Neural cell (in vitro differentiated cells): ENCODE data around the gene NR2C2. TPM values are rescaled to one million over a fixed set of nuclear protein-coding genes. Genes with fewer than 3 reads are reported as not detected.

Experiments used
- H2AFZ ChIP-seq: fragments of 200-600, 300-800 bp; sonication (generic), shearing (Covaris generic); 2 replicates; pipeline ENCODE4 v1.6.0; 2014; ENCODE audit warnings: low read depth, mild to moderate bottlenecking, antibody characterized with exemption, low read length, moderate library complexity
- H3F3A ChIP-seq: fragments of 200-600 bp; shearing (Covaris generic); 2 replicates; pipeline ENCODE4 v1.6.1; 2016; ENCODE audit warnings: mild to moderate bottlenecking, moderate library complexity, mixed read lengths, antibody characterized with exemption, low read length; ENCODE audit not compliant: insufficient read depth, poor library complexity, severe bottlenecking
- H3K27ac ChIP-seq: fragments of 200-600, 300-800 bp; sonication (generic), shearing (Covaris generic); 2 replicates; pipeline ENCODE4 v1.5.1; 2014; ENCODE audit warnings: mild to moderate bottlenecking, low read length, moderate library complexity
- H3K27me3 ChIP-seq: fragments of 300-800, 200-600 bp; sonication (generic), shearing (Covaris generic); 2 replicates; pipeline ENCODE4 v1.6.0; 2014; ENCODE audit warnings: mild to moderate bottlenecking, low read depth, low read length, moderate library complexity; ENCODE audit not compliant: insufficient read depth
- H3K36me3 ChIP-seq: fragments of 300-800, 200-600 bp; sonication (generic), shearing (Covaris generic); 2 replicates; pipeline ENCODE4 v1.5.1; 2014; ENCODE audit warnings: mild to moderate bottlenecking, antibody characterized with exemption, low read length, moderate library complexity; ENCODE audit not compliant: insufficient read depth
- H3K4me2 ChIP-seq: fragments of 300-800, 200-600 bp; sonication (generic), shearing (Covaris generic); 2 replicates; pipeline ENCODE4 v1.6.0; 2014; ENCODE audit warnings: mild to moderate bottlenecking, low read length
- H3K4me3 ChIP-seq: fragments of 300-800, 200-600 bp; sonication (generic), shearing (Covaris generic); 2 replicates; pipeline ENCODE4 v1.5.1; 2014; ENCODE audit warnings: mild to moderate bottlenecking, low read length, moderate library complexity
- H3K79me2 ChIP-seq: fragments of 200-600 bp; shearing (Covaris generic); replicated peaks from 2 replicates; pipeline ENCODE4 v1.6.0; 2014; ENCODE audit warnings: mild to moderate bottlenecking, low read length, moderate library complexity; ENCODE audit not compliant: insufficient read depth
- H3K9ac ChIP-seq: fragments of 300-800, 200-600 bp; sonication (generic), shearing (Covaris generic); 2 replicates; pipeline ENCODE4 v1.6.1; 2016; ENCODE audit warnings: mild to moderate bottlenecking, low read length, mixed read lengths
- H3K9me2 ChIP-seq: fragments of 200-600 bp; shearing (Covaris generic); 2 replicates; pipeline ENCODE4 v1.6.1; 2016; ENCODE audit warnings: mild to moderate bottlenecking, low read length, mixed read lengths; ENCODE audit not compliant: insufficient read depth
- H3K9me3 ChIP-seq: fragments of 200-600, 300-800 bp; sonication (generic), shearing (Covaris generic); 2 replicates; pipeline ENCODE4 v1.6.1; 2016; ENCODE audit warnings: mild to moderate bottlenecking, mixed run types, low read length, moderate library complexity, mixed read lengths
- H4K20me1 ChIP-seq: fragments of 200-600 bp; shearing (Covaris generic); 2 replicates; pipeline ENCODE4 v1.6.1; 2016; ENCODE audit warnings: mild to moderate bottlenecking, mixed run types; ENCODE audit not compliant: insufficient read depth
- EP300 ChIP-seq: fragments of 450-650 bp; conservative IDR thresholded peaks from 2 replicates; pipeline ENCODE4 v1.6.1; 2014; ENCODE audit warnings: antibody characterized with exemption, mild to moderate bottlenecking, moderate library complexity; ENCODE audit not compliant: poor library complexity, severe bottlenecking
- EZH2 ChIP-seq: fragments of 200-600, 300-800 bp; shearing (Covaris generic), sonication (generic); IDR thresholded peaks from 2 replicates; pipeline ENCODE4 v1.6.1; 2014; ENCODE audit warnings: antibody characterized with exemption, low read length, borderline replicate concordance, mild to moderate bottlenecking; ENCODE audit not compliant: insufficient read depth, poor library complexity, severe bottlenecking
- MXI1 ChIP-seq: fragments of 450-650 bp; conservative IDR thresholded peaks from 2 replicates; pipeline ENCODE4 v1.6.1; 2014; ENCODE audit warnings: antibody characterized with exemption, mild to moderate bottlenecking; ENCODE audit not compliant: poor library complexity, severe bottlenecking
- POLR2AphosphoS5 ChIP-seq: IDR thresholded peaks from 2 replicates; pipeline ENCODE4 v1.6.1; 2012
- RAD21 ChIP-seq: fragments of 450-650 bp; conservative IDR thresholded peaks from 2 replicates; pipeline ENCODE4 v1.6.1; 2014; ENCODE audit warnings: antibody characterized with exemption, mild to moderate bottlenecking, moderate library complexity
- SMC3 ChIP-seq: fragments of 450-650 bp; conservative IDR thresholded peaks from 2 replicates; pipeline ENCODE4 v1.6.1; 2014; ENCODE audit warnings: antibody characterized with exemption, mild to moderate bottlenecking, moderate library complexity; ENCODE audit not compliant: poor library complexity
- TAF1 ChIP-seq: IDR thresholded peaks from 2 replicates; pipeline ENCODE4 v1.6.1; 2012; ENCODE audit warnings: low read depth
- polyA plus RNA-seq: library from polyadenylated mRNA; depleted of rRNA; stranded (reverse); fragments of >200 nt; gene quantifications from 2 replicates; pipeline ENCODE4 v1.2.3, GENCODE V29; 2014
- TF ChIP-seq, protein P1 (sequence below): IDR thresholded peaks from 2 replicates; pipeline ENCODE4 v1.6.1; 2012; ENCODE audit warnings: borderline replicate concordance
- TF ChIP-seq, protein P2 (sequence below): fragments of 450-650 bp; IDR thresholded peaks from 2 replicates; pipeline ENCODE4 v1.5.1; 2014; ENCODE audit warnings: antibody characterized with exemption, mild to moderate bottlenecking, moderate library complexity; ENCODE audit not compliant: poor library complexity, severe bottlenecking

Gene NR2C2
- polyA plus RNA-seq, 1 donor from 2014 or later, result 37.5 TPM

DNA sequence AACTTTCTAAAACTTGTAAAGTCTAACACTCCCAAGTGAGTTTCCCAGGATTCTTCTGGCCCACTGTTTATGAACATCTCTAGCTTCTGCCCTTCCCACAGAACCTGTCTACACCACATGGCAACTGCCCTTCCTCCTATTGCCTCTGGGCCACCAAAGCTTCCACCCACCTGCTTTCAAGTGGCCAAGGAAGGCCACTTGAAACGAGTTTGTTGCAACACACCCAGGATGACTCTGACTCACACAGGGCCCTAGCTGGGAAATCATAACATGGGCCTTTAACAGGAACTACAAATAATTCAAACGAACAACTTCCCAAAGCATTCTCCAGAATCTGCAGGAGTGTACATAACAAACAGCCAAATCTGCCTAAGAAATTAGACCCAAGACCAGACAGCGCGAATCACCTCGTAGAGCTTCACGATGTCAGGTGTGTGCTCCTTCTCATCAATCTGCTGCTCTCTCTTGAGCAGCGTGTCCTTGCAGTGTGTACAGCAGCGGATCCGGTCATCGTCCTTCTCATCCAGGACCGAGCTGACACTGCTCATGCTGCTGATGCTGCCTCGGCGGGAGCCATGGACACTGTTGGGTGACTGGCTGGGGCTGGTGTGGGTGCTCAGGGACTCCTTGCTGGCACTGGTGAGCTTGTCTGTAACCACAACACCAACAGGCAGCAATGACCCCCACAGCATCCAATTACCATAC is 134.7 kb downstream of the NR2C2 start:
- Histone ChIP-seq H3K9me3 (no peaks in the 10 kb centered on the region), H3K27me3 (no peaks in the 10 kb centered on the region), H3K9me2 (no peaks in the 10 kb centered on the region), H3K36me3 (peaks cover 13% of the 10 kb centered on the region), H3K79me2 (no peaks in the 10 kb centered on the region), H3K4me2 (no peak overlapping the region), H4K20me1 (no peaks in the 10 kb centered on the region), H2AFZ (no peak overlapping the region), H3F3A (no peaks in the 10 kb centered on the region), H3K27ac (no peak overlapping the region), H3K9ac (no peak overlapping the region), H3K4me3 (no peak overlapping the region)
- TF ChIP-seq EZH2 (no peak), MXI1 (no peak), TAF1 (no peak), EP300 (no peak), POLR2AphosphoS5 (no peak), RAD21 (no peak), SMC3 (no peak)
- TF ChIP-seq, protein P1, sequence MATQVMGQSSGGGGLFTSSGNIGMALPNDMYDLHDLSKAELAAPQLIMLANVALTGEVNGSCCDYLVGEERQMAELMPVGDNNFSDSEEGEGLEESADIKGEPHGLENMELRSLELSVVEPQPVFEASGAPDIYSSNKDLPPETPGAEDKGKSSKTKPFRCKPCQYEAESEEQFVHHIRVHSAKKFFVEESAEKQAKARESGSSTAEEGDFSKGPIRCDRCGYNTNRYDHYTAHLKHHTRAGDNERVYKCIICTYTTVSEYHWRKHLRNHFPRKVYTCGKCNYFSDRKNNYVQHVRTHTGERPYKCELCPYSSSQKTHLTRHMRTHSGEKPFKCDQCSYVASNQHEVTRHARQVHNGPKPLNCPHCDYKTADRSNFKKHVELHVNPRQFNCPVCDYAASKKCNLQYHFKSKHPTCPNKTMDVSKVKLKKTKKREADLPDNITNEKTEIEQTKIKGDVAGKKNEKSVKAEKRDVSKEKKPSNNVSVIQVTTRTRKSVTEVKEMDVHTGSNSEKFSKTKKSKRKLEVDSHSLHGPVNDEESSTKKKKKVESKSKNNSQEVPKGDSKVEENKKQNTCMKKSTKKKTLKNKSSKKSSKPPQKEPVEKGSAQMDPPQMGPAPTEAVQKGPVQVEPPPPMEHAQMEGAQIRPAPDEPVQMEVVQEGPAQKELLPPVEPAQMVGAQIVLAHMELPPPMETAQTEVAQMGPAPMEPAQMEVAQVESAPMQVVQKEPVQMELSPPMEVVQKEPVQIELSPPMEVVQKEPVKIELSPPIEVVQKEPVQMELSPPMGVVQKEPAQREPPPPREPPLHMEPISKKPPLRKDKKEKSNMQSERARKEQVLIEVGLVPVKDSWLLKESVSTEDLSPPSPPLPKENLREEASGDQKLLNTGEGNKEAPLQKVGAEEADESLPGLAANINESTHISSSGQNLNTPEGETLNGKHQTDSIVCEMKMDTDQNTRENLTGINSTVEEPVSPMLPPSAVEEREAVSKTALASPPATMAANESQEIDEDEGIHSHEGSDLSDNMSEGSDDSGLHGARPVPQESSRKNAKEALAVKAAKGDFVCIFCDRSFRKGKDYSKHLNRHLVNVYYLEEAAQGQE, result no peak
- TF ChIP-seq, protein P2, sequence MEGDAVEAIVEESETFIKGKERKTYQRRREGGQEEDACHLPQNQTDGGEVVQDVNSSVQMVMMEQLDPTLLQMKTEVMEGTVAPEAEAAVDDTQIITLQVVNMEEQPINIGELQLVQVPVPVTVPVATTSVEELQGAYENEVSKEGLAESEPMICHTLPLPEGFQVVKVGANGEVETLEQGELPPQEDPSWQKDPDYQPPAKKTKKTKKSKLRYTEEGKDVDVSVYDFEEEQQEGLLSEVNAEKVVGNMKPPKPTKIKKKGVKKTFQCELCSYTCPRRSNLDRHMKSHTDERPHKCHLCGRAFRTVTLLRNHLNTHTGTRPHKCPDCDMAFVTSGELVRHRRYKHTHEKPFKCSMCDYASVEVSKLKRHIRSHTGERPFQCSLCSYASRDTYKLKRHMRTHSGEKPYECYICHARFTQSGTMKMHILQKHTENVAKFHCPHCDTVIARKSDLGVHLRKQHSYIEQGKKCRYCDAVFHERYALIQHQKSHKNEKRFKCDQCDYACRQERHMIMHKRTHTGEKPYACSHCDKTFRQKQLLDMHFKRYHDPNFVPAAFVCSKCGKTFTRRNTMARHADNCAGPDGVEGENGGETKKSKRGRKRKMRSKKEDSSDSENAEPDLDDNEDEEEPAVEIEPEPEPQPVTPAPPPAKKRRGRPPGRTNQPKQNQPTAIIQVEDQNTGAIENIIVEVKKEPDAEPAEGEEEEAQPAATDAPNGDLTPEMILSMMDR, result no peak

DNA sequence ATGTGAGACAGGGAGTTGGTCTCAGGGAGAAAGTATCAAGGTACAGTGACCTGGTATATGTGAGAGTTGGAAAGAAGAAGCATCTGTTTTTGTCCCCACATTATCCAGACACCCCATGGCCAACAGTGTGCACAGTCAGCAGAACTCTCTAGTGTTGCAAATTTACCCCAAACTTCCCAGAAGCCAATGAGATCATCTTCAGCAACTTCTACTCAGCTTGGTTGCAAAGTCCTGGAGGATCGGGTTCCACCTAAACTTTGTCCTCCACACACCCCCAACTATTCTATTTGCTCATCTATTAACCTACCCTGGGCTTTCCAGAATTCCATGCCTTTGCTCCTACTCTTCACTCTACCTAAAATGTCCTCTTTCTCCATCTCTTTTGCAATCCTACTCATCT is 135.9 kb downstream of the NR2C2 start:
- H3K9me2 ChIP-seq, result no peaks in the 10 kb centered on the region
- H4K20me1 ChIP-seq, result no peaks in the 10 kb centered on the region
- H3K27ac ChIP-seq, result no peak overlapping the region
- TF ChIP-seq TAF1, result no peak
- no peak for TF ChIP-seq POLR2AphosphoS5
- TF ChIP-seq, protein P1, result no peak
- no peak for TF ChIP-seq RAD21
- TF ChIP-seq EZH2, result no peak
- no peak for TF ChIP-seq EP300
- no peak for TF ChIP-seq MXI1
- TF ChIP-seq, protein P2, result no peak
- H3K4me2 ChIP-seq, result no peak overlapping the region
- H3K36me3 ChIP-seq, result peaks cover 6% of the 10 kb centered on the region
- H3K4me3 ChIP-seq, result no peak overlapping the region
- no peaks in the 10 kb centered on the region for H3K79me2 ChIP-seq
- H3K9ac ChIP-seq, result no peak overlapping the region
- no peaks in the 10 kb centered on the region for H3K9me3 ChIP-seq
- no peak overlapping the region for H2AFZ ChIP-seq
- no peaks in the 10 kb centered on the region for H3F3A ChIP-seq
- H3K27me3 ChIP-seq, result no peaks in the 10 kb centered on the region
